ENCODE data around the gene UVRAG. TPM values are rescaled to one million over a fixed set of nuclear protein-coding genes. Genes with fewer than 3 reads are reported as not detected.

Gene UVRAG
- total RNA-seq, 1 experiment from 2014 or later: 31.3 TPM

DNA sequence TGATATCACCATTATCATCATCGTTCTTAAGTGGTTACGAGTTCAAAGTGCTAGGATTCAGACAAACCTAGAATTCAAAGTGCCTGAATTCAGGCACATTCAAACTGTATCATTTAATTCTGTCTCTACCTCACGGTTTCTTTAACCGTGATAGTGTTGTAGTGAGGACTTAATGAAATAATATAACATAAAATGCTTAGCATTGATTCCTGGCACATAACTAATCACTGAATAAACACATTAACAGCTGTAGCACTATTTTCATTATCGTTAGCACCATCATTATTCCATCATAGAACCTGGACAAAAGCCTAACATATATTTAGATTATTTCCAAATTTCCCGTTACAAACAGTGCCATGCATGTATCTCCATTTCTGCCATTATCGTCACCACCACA lies 289.3 kb downstream of the UVRAG start:
- Histone ChIP-seq H3K36me3 (ENCODE audit: control insufficient read depth, insufficient read depth, low read length) (no peaks in the 10 kb centered on the region), H3K27me3 (replicated peaks; ENCODE audit: control insufficient read depth, insufficient read depth, low read length) (no peaks in the 10 kb centered on the region), H3K4me3 (ENCODE audit: low read depth, low read length) (no peak overlapping the region), H3K9me3 (no peaks in the 10 kb centered on the region), H3K4me1 (no peaks in the 10 kb centered on the region)
- intact Hi-C loops (cut with micrococcal nuclease; ENCODE audit: unreplicated experiment): no loop called here
- CTCF ChIA-PET: no interaction called here
- peaks cover 7% of the 10 kb centered on the region for H3K4me1 Mint-ChIP-seq (ENCODE audit: low read depth, unreplicated experiment)
- H3K4me3 Mint-ChIP-seq (ENCODE audit: unreplicated experiment): no peak overlapping the region
- H3K27me3 Mint-ChIP-seq (ENCODE audit: insufficient read depth, unreplicated experiment): no peaks in the 10 kb centered on the region
- BruUV-seq (replicated peaks): no TSS peak
- H3K36me3 Mint-ChIP-seq (ENCODE audit: insufficient read depth, unreplicated experiment): no peaks in the 10 kb centered on the region
- DNase-seq: no peak
- H3K27ac Mint-ChIP-seq (ENCODE audit: unreplicated experiment): no peak overlapping the region
- TF ChIP-seq, protein P1, sequence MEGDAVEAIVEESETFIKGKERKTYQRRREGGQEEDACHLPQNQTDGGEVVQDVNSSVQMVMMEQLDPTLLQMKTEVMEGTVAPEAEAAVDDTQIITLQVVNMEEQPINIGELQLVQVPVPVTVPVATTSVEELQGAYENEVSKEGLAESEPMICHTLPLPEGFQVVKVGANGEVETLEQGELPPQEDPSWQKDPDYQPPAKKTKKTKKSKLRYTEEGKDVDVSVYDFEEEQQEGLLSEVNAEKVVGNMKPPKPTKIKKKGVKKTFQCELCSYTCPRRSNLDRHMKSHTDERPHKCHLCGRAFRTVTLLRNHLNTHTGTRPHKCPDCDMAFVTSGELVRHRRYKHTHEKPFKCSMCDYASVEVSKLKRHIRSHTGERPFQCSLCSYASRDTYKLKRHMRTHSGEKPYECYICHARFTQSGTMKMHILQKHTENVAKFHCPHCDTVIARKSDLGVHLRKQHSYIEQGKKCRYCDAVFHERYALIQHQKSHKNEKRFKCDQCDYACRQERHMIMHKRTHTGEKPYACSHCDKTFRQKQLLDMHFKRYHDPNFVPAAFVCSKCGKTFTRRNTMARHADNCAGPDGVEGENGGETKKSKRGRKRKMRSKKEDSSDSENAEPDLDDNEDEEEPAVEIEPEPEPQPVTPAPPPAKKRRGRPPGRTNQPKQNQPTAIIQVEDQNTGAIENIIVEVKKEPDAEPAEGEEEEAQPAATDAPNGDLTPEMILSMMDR (IDR thresholded peaks at IDR 0.05; ENCODE audit: insufficient read depth in 1 of 2, low read depth in 1 of 2, low read length in 1 of 2, severe bottlenecking in 1 of 2, unreplicated experiment in 1 of 2): no peak
- H3K9me3 Mint-ChIP-seq (ENCODE audit: unreplicated experiment): peaks cover 9% of the 10 kb centered on the region
- POLR2A ChIA-PET: no interaction called here

DNA sequence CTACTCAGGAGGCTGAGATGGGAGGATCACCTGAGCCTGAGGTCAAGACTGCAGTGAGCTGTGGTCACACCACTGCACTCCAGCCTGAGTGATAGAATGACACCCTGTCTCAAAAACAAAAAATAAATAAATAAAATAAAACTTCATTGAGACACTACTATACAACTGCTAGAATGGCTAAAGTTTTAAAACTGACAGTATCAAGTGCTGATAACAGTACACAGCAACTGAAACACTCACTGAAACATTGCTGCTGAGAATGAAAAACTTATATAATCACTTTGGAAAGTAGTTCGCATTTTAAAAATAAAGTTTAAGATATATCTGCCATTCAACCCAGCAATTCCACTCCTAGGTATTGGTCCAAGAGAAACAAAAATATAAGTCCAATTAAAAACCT lies 290.6 kb downstream of the UVRAG start:
- no peak for DNase-seq
- H3K36me3 Mint-ChIP-seq (ENCODE audit: insufficient read depth, unreplicated experiment): no peaks in the 10 kb centered on the region
- no peaks in the 10 kb centered on the region for H3K9me3 ChIP-seq
- H3K9me3 Mint-ChIP-seq (ENCODE audit: unreplicated experiment): peaks cover 6% of the 10 kb centered on the region
- no TSS peak for BruUV-seq (replicated peaks)
- no peaks in the 10 kb centered on the region for H3K27me3 ChIP-seq (replicated peaks; ENCODE audit: control insufficient read depth, insufficient read depth, low read length)
- ChIA-PET CTCF (no interaction called here), POLR2A (no interaction called here)
- H3K27ac Mint-ChIP-seq (ENCODE audit: unreplicated experiment): no peak overlapping the region
- no peaks in the 10 kb centered on the region for H3K27me3 Mint-ChIP-seq (ENCODE audit: insufficient read depth, unreplicated experiment)
- TF ChIP-seq, protein P1 (IDR thresholded peaks at IDR 0.05; ENCODE audit: insufficient read depth in 1 of 2, low read depth in 1 of 2, low read length in 1 of 2, severe bottlenecking in 1 of 2, unreplicated experiment in 1 of 2): no peak
- no peaks in the 10 kb centered on the region for H3K36me3 ChIP-seq (ENCODE audit: control insufficient read depth, insufficient read depth, low read length)
- intact Hi-C loops (cut with micrococcal nuclease; ENCODE audit: unreplicated experiment): no loop called here
- no peaks in the 10 kb centered on the region for H3K4me1 ChIP-seq
- H3K4me3 ChIP-seq (ENCODE audit: low read depth, low read length): no peak overlapping the region
- peaks cover 7% of the 10 kb centered on the region for H3K4me1 Mint-ChIP-seq (ENCODE audit: low read depth, unreplicated experiment)
- H3K4me3 Mint-ChIP-seq (ENCODE audit: unreplicated experiment): no peak overlapping the region

- Mint-ChIP-seq H3K36me3 (ENCODE audit: insufficient read depth, unreplicated experiment) (no peaks in the 10 kb centered on the region), H3K27ac (ENCODE audit: unreplicated experiment) (no peak overlapping the region), H3K27me3 (ENCODE audit: insufficient read depth, unreplicated experiment) (no peaks in the 10 kb centered on the region), H3K4me1 (ENCODE audit: low read depth, unreplicated experiment) (no peaks in the 10 kb centered on the region), H3K9me3 (ENCODE audit: unreplicated experiment) (no peaks in the 10 kb centered on the region), H3K4me3 (ENCODE audit: unreplicated experiment) (no peak overlapping the region)
- no peaks in the 10 kb centered on the region for H3K36me3 ChIP-seq (ENCODE audit: control insufficient read depth, insufficient read depth, low read length)
- no peak overlapping the region for H3K4me3 ChIP-seq (ENCODE audit: low read depth, low read length)
- H3K27me3 ChIP-seq (replicated peaks; ENCODE audit: control insufficient read depth, insufficient read depth, low read length): no peaks in the 10 kb centered on the region
- H3K9me3 ChIP-seq: no peaks in the 10 kb centered on the region
- no TSS peak for BruUV-seq (replicated peaks)
- intact Hi-C loops (cut with micrococcal nuclease; ENCODE audit: unreplicated experiment): no loop called here
- CTCF ChIA-PET: no interaction called here
- no peaks in the 10 kb centered on the region for H3K4me1 ChIP-seq
- no peak for DNase-seq
- TF ChIP-seq, protein P1 (IDR thresholded peaks at IDR 0.05; ENCODE audit: insufficient read depth in 1 of 2, low read depth in 1 of 2, low read length in 1 of 2, severe bottlenecking in 1 of 2, unreplicated experiment in 1 of 2): no peak
- POLR2A ChIA-PET: no interaction called here
Measured at GRCh38 chr11:76107971-76108370, 293.0 kb downstream of the UVRAG start.

Data from Caco-2 (cell line).